Transverse colon (tissue), 4 donors: Measurements from ENCODE around the gene TENM4. TPM values are rescaled to one million over a fixed set of nuclear protein-coding genes. Genes with fewer than 3 reads are reported as not detected.

Experiments
- DNase-seq: peaks from one replicate; pipeline ENCODE4 v3.0.0-alpha.2; 2019
- H3K27ac ChIP-seq, 4 donors: fragments of 200-600 bp; sonication (generic); 2 replicates each; pipeline ENCODE4 v1.5.1; 2016 to 2018; ENCODE audit warnings: inconsistent platforms in 4 of 4
- H3K27me3 ChIP-seq: fragments of 200-600 bp; sonication (generic); 2 replicates; pipeline ENCODE4 v1.5.1; 2017; ENCODE audit warnings: inconsistent platforms
- H3K36me3 ChIP-seq, 4 donors: fragments of 200-600 bp; sonication (generic); 2 replicates each; pipeline ENCODE4 v1.5.1; 2017 to 2019; ENCODE audit warnings: inconsistent platforms in 4 of 4
- H3K4me1 ChIP-seq, 4 donors: fragments of 200-600 bp; sonication (generic); 2 replicates each; pipeline ENCODE4 v1.5.1; 2017 to 2020; ENCODE audit warnings: inconsistent platforms in 4 of 4
- H3K4me3 ChIP-seq, 4 donors: fragments of 200-600 bp; sonication (generic); 1 replicate in 1 of 4; 2 replicates in 3 of 4; pipeline versions ENCODE4 v1.5.1 to v1.6.1; 2017 to 2019; ENCODE audit warnings: inconsistent platforms in 4 of 4
- H3K9me3 ChIP-seq, 2 donors: fragments of 200-600 bp; sonication (generic); 2 replicates each; pipeline ENCODE4 v1.5.1; 2017 to 2019; ENCODE audit warnings: inconsistent platforms in 2 of 2
- EP300 ChIP-seq: sonication (generic); formaldehyde crosslinking; IDR thresholded peaks from one replicate; pipeline ENCODE4 v1.6.1; 2017; ENCODE audit warnings: antibody characterized with exemption, low read depth
- POLR2A ChIP-seq: fragments of 450-650 bp; IDR thresholded peaks from one replicate; pipeline ENCODE4 v1.6.1; 2016; ENCODE audit warnings: antibody characterized with exemption, mild to moderate bottlenecking, moderate library complexity
- POLR2AphosphoS5 ChIP-seq, 3 donors: sonication (generic); formaldehyde crosslinking; IDR thresholded peaks; one replicate each; pipeline ENCODE4 v1.6.1; 2016; ENCODE audit warnings: antibody characterized with exemption in 3 of 3
- WGBS, 2 donors: methylation state at CpG; one replicate each; pipeline ENCODE4 v1.1.5; 2018; ENCODE audit warnings: low coverage in 1 of 2; 5-methylcytosine and 5-hydroxymethylcytosine counted together
- in situ Hi-C, 4 donors: fragments of 200-750 bp; cut with MboI; loops; one replicate each; pipeline versions ENCODE4 v1.15.0 to v1.15.1; 2017; ENCODE audit warnings: low sequenced_read_pairs in 3 of 4, low pct_ligation_motif_present in 1 of 4, low pct_unique_long_range_greater_than_20kb in 1 of 4
- intact Hi-C: fragments of 100-400 bp; cut with DNase I; formaldehyde crosslinking; loops from one replicate; pipeline ENCODE4 v1.15.1; 2023; ENCODE audit warnings: low total_unique reads
- total RNA-seq, 4 donors: library from RNA; depleted of rRNA; stranded (reverse); fragments of >200 nt; gene quantifications; one replicate each; pipeline ENCODE4 v1.1.0, GENCODE V29; 2016
- TF ChIP-seq, protein P1 (sequence below), 5 experiments: fragments of 200-600 bp in 3 of 5; fragments of 450-650 bp in 2 of 5; sonication (generic) in 3 of 5; IDR thresholded peaks; 1 replicate in 2 of 5; 2 replicates in 3 of 5; pipeline ENCODE4 v1.5.1; 2016 to 2017; ENCODE audit warnings: antibody characterized with exemption in 5 of 5, inconsistent platforms in 3 of 5, mild to moderate bottlenecking in 2 of 5, moderate library complexity in 1 of 5

The TENM4 gene
- total RNA-seq, 4 donors from 2014 or later, result 0.14 to 0.79 (median 0.39) TPM

DNA sequence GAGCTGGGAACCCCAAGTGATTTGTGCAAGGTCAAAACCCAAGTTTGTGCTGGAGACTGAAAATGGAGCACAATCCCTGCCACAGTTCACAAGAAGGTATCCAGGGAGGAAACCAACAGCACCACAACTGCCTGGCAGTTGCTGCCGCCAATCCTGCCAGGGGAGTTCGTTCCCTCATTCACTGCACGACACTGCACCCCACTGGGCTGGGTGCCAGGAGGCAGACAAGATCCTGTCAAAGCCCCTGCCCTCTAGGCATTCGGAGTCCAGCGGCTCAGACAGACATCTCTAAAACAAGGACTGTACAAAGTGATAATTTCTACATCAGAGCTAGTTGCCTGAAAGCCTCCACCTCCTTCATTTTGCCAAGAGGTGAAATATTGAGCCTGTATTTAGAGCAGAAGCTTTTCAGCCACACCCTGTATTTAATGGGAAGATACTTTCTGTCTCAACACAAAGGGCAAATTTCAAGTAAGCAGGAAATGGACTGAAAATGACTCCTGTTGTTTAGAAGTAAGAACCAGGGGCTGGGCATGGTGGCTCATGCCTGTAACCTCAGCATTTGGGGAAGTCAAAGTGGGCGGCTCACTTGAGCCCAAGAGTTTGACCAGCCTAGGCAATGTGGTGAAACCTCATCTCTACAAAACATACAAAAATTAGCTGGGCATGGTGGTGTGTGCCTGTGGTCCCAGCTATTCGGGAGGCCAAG is 588.8 kb downstream of the TENM4 start:
- Histone ChIP-seq H3K36me3 (no peaks in the 10 kb centered on the region), H3K27me3 (no peaks in the 10 kb centered on the region), H3K4me3 (no peak overlapping the region), H3K27ac (no peak overlapping the region), H3K9me3 (no peaks in the 10 kb centered on the region), H3K4me1 (peaks cover 0 to 5% (median 0%) of the 10 kb centered on the region in 4 donors)
- TF ChIP-seq POLR2AphosphoS5 (IDR thresholded peaks at IDR 0.05) (no peak), POLR2A (no peak), EP300 (no peak)
- in situ Hi-C loops, result no loop called here
- WGBS, 2 donors, result 56 to 86% methylated on average over 1 to 7 of the region's 7 CpGs
- DNase-seq, result peak; percentile 13
- intact Hi-C loops, result no loop called here

DNA sequence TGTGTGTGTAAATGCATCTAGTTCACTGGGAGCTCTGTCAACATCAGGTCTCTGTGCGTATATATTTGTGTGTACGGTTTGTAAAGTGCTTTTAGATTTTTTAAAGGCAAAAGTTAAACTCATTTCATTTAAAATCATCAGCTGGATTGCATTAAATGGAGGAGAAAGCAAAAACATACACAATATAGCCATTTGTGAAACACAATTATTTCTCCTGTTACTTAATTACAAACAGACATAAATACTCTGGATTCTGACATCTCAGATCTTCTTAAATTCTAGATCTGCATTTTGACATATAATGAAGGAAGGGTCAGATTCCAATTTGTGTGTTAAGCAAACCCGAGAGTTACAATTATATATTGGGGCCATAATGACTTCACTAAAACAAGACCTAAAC is 590.8 kb downstream of the TENM4 start:
- Histone ChIP-seq H3K36me3 (no peaks in the 10 kb centered on the region), H3K9me3 (no peaks in the 10 kb centered on the region), H3K27ac (no peak overlapping the region), H3K4me3 (no peak overlapping the region), H3K4me1 (peaks cover 0 to 5% (median 0%) of the 10 kb centered on the region in 4 donors), H3K27me3 (no peaks in the 10 kb centered on the region)
- 83 to 97% methylated on average over 3 of the region's 3 CpGs for WGBS, 2 donors
- TF ChIP-seq EP300 (no peak), POLR2AphosphoS5 (IDR thresholded peaks at IDR 0.05) (no peak), POLR2A (no peak)
- TF ChIP-seq, protein P1, sequence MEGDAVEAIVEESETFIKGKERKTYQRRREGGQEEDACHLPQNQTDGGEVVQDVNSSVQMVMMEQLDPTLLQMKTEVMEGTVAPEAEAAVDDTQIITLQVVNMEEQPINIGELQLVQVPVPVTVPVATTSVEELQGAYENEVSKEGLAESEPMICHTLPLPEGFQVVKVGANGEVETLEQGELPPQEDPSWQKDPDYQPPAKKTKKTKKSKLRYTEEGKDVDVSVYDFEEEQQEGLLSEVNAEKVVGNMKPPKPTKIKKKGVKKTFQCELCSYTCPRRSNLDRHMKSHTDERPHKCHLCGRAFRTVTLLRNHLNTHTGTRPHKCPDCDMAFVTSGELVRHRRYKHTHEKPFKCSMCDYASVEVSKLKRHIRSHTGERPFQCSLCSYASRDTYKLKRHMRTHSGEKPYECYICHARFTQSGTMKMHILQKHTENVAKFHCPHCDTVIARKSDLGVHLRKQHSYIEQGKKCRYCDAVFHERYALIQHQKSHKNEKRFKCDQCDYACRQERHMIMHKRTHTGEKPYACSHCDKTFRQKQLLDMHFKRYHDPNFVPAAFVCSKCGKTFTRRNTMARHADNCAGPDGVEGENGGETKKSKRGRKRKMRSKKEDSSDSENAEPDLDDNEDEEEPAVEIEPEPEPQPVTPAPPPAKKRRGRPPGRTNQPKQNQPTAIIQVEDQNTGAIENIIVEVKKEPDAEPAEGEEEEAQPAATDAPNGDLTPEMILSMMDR (IDR thresholded peaks at IDR 0.05), result no peak
- in situ Hi-C loops (no loop called here), intact Hi-C loops (no loop called here)
- no peak for DNase-seq

DNA sequence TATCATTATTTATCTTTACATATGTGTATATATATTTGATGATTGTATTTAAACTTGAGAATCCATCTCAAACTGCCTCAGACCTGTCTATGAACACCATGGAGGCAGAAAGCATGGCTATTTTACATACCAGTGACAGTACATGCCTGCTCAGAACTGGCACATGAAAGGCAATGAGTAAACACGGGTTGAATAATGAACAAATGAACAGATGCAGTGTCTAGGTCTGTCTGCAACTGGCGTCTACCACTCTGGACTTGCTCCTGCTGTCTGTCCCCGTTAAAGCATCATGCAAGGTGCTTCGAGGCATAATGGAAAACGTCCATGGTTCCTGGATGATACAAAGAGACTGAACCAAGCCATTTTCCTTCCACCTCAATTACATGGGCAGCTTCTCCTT is 594.6 kb downstream of the TENM4 start:
- TF ChIP-seq EP300 (no peak), POLR2A (no peak), POLR2AphosphoS5 (IDR thresholded peaks at IDR 0.05) (no peak)
- TF ChIP-seq, protein P1 (IDR thresholded peaks at IDR 0.05), result no peak
- Histone ChIP-seq H3K4me3 (no peak overlapping the region), H3K27me3 (no peaks in the 10 kb centered on the region), H3K27ac (no peak overlapping the region), H3K4me1 (no peaks in the 10 kb centered on the region), H3K36me3 (no peaks in the 10 kb centered on the region), H3K9me3 (no peaks in the 10 kb centered on the region)
- in situ Hi-C loops, result no loop called here
- no peak for DNase-seq
- 81 to 83% methylated on average over 5 of the region's 5 CpGs for WGBS, 2 donors
- intact Hi-C loops, result no loop called here

DNA sequence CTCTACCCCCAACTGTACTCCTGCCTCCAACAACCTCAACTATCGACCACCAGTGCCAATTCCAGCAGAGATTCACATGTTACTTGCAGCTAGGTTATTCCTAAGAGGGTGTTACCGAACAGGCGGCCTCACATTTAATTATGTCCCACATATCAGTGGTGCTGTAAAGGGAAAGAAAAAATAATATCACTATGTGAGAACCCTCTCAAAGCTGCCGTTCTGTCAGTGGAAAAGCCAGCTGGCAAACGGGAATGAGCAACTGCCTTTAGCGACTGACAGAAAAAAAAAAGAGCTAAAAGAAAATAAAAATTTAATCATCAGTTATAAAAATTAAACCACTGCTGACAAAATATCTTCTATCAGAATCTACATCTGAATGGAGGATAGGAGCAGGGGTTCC is 595.3 kb downstream of the TENM4 start:
- Histone ChIP-seq H3K27me3 (no peaks in the 10 kb centered on the region), H3K9me3 (no peaks in the 10 kb centered on the region), H3K36me3 (no peaks in the 10 kb centered on the region), H3K27ac (no peak overlapping the region), H3K4me1 (no peaks in the 10 kb centered on the region), H3K4me3 (no peak overlapping the region)
- TF ChIP-seq EP300, result no peak
- TF ChIP-seq POLR2A, result no peak
- TF ChIP-seq, protein P1 (IDR thresholded peaks at IDR 0.05), result no peak
- no peak for TF ChIP-seq POLR2AphosphoS5 (IDR thresholded peaks at IDR 0.05)
- intact Hi-C loops, result no loop called here
- 60 to 80% methylated on average over 3 to 6 of the region's 6 CpGs for WGBS, 2 donors
- no peak for DNase-seq
- in situ Hi-C loops, result no loop called here
